ENCODE measurements around the gene SETD1B. TPM values are rescaled to one million over a fixed set of nuclear protein-coding genes. Genes with fewer than 3 reads are reported as not detected.
A peak's percentile ranks its signal among the peaks of the same experiment; 100 is the strongest.

Gene SETD1B
- total RNA-seq, 4 donors from 2014 or later: 9.4 to 27.1 (median 19.9) TPM

DNA sequence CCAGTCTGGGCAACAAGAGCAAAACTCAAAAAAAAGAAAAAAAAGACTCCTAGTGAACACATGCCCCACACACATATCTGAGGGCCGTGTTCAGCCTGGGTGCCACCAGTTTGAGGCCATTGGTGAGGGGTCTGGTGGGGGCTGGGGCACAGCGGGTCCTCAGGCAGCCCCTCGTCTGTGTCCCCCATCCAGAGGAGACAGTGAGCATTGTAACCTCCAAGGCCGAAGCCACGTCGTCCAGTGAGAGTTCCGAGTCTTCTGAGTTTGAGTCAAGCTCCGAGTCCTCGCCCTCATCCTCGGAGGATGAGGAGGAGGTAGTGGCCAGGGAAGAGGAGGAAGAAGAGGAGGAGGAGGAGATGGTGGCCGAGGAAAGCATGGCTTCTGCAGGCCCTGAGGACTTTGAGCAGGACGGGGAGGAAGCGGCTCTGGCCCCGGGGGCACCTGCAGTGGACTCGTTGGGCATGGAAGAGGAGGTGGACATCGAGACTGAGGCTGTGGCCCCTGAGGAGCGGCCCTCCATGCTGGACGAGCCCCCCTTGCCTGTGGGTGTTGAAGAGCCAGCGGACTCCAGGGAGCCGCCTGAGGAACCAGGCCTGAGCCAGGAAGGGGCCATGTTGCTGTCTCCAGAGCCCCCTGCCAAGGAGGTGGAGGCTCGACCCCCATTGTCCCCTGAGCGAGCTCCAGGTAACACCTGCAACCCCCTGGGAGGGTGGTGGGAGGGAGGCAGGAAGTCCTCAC lies 15.6 kb downstream of the SETD1B start:
- intact Hi-C loops (cut with DNase I): no loop called here
- 86% methylated on average over 22 of the region's 22 CpGs for WGBS
- H3K36me3 ChIP-seq: peaks cover 81 to 100% (median 98%) of the 10 kb centered on the region in 4 donors

DNA sequence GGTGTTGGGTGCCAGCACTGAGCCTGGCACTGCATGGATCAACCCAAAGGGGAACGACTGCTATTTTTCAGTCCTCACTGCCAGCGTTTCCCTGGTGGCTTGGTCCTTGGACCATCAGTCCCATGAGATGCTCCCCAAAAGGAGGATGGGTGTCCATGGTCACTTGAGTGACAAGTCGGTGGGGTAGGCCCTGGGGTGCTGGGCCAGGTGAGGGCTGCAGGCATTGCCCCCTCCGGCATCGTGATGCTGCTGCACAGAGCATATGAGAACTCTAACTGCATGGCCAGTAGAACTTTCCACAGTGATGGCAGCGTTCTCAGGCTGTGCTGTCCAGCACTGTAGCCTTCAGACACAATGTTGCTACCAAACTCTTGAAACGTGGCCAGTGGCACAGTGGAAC lies 16.2 kb downstream of the SETD1B start:
- peaks cover 0 to 2% (median under 1%) of the 10 kb centered on the region in 4 donors for H3K4me1 ChIP-seq
- no peaks in the 10 kb centered on the region for H3K9me3 ChIP-seq
- DNase-seq (ENCODE audit: extremely low spot score): no peak
- TF ChIP-seq POLR2A (IDR thresholded peaks at IDR 0.05; ENCODE audit: low read depth): no peak
- TF ChIP-seq POLR2AphosphoS5 (IDR thresholded peaks at IDR 0.05): peak in 1 of 2 donors; percentile 4
- 89% methylated on average over 7 of the region's 7 CpGs for WGBS
- H3K36me3 ChIP-seq: peaks cover 76 to 100% (median 95%) of the 10 kb centered on the region in 4 donors
- H3K27ac ChIP-seq (replicated peaks in 1 of 4): no peak overlapping the region
- no peak overlapping the region for H3K4me3 ChIP-seq
- H3K27me3 ChIP-seq: no peaks in the 10 kb centered on the region
- intact Hi-C loops (cut with DNase I): no loop called here

More for the DNA sequence above, 15.6 kb downstream of the SETD1B start:
- Histone ChIP-seq H3K4me1 (peaks cover 0 to 5% (median 1%) of the 10 kb centered on the region in 4 donors), H3K4me3 (no peak overlapping the region), H3K27ac (replicated peaks in 1 of 4) (no peak overlapping the region), H3K27me3 (no peaks in the 10 kb centered on the region), H3K9me3 (no peaks in the 10 kb centered on the region)
- TF ChIP-seq POLR2AphosphoS5 (IDR thresholded peaks at IDR 0.05) (no peak), EP300 (IDR thresholded peaks at IDR 0.05) (no peak), POLR2A (IDR thresholded peaks at IDR 0.05; ENCODE audit: low read depth) (no peak)
- TF ChIP-seq, protein P1, sequence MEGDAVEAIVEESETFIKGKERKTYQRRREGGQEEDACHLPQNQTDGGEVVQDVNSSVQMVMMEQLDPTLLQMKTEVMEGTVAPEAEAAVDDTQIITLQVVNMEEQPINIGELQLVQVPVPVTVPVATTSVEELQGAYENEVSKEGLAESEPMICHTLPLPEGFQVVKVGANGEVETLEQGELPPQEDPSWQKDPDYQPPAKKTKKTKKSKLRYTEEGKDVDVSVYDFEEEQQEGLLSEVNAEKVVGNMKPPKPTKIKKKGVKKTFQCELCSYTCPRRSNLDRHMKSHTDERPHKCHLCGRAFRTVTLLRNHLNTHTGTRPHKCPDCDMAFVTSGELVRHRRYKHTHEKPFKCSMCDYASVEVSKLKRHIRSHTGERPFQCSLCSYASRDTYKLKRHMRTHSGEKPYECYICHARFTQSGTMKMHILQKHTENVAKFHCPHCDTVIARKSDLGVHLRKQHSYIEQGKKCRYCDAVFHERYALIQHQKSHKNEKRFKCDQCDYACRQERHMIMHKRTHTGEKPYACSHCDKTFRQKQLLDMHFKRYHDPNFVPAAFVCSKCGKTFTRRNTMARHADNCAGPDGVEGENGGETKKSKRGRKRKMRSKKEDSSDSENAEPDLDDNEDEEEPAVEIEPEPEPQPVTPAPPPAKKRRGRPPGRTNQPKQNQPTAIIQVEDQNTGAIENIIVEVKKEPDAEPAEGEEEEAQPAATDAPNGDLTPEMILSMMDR (IDR thresholded peaks at IDR 0.05): no peak
- no peak for DNase-seq (ENCODE audit: extremely low spot score)

DNA sequence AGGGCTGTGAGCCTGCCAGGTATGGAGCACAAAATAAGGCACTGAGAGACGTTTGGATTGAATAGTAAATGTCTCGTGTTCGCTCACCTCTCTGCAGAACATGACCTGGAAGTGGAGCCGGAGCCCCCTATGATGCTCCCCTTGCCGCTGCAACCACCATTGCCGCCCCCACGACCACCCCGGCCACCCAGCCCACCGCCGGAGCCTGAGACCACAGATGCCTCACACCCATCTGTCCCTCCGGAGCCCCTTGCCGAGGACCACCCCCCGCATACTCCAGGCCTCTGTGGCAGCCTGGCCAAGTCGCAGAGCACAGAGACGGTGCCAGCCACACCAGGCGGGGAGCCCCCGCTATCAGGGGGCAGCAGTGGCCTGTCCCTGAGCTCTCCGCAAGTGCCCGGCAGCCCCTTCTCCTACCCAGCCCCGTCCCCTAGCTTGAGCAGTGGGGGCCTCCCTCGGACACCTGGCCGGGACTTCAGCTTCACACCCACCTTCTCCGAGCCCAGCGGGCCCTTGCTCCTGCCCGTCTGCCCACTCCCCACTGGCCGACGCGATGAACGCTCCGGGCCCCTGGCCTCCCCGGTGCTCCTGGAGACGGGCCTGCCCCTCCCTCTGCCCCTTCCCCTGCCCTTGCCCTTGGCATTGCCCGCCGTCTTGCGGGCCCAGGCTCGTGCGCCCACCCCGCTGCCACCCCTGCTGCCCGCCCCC lies 18.7 kb downstream of the SETD1B start:
- H3K4me1 ChIP-seq: peaks cover 0 to 10% (median 7%) of the 10 kb centered on the region in 4 donors
- H3K27me3 ChIP-seq: no peaks in the 10 kb centered on the region
- no peak overlapping the region for H3K27ac ChIP-seq (replicated peaks in 1 of 4)
- intact Hi-C loops (cut with DNase I): no loop called here
- TF ChIP-seq POLR2AphosphoS5 (IDR thresholded peaks at IDR 0.05) (no peak), EP300 (IDR thresholded peaks at IDR 0.05) (no peak), POLR2A (IDR thresholded peaks at IDR 0.05; ENCODE audit: low read depth) (no peak)
- TF ChIP-seq, protein P1 (IDR thresholded peaks at IDR 0.05): no peak
- peaks cover 62 to 100% (median 90%) of the 10 kb centered on the region in 4 donors for H3K36me3 ChIP-seq
- H3K9me3 ChIP-seq: no peaks in the 10 kb centered on the region
- no peak overlapping the region for H3K4me3 ChIP-seq
- WGBS: 84% methylated on average over 15 of the region's 39 CpGs
- DNase-seq (ENCODE audit: extremely low spot score): no peak

DNA sequence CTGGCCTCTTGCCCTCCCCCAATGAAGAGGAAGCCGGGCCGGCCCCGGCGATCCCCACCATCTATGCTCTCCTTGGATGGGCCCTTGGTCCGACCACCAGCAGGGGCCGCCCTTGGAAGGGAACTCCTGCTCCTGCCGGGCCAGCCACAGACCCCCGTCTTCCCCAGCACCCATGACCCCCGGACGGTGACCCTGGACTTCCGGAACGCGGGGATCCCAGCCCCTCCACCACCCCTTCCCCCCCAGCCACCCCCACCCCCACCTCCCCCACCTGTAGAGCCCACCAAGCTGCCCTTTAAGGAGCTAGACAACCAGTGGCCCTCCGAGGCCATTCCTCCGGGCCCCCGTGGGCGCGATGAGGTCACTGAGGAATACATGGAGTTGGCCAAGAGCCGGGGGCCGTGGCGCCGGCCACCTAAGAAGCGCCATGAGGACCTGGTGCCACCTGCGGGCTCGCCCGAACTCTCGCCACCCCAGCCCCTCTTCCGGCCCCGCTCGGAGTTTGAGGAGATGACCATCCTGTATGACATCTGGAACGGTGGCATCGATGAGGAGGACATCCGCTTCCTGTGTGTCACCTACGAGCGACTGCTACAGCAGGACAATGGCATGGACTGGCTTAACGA lies 19.4 kb downstream of the SETD1B start:
- WGBS: 90% methylated on average over 2 of the region's 36 CpGs
- intact Hi-C loops (cut with DNase I): no loop called here
- DNase-seq (ENCODE audit: extremely low spot score): no peak
- H3K36me3 ChIP-seq: peaks cover 62 to 100% (median 90%) of the 10 kb centered on the region in 4 donors
- no peaks in the 10 kb centered on the region for H3K9me3 ChIP-seq
- peaks cover 0 to 10% (median 7%) of the 10 kb centered on the region in 4 donors for H3K4me1 ChIP-seq
- no peaks in the 10 kb centered on the region for H3K27me3 ChIP-seq
- H3K27ac ChIP-seq (replicated peaks in 1 of 4): no peak overlapping the region
- TF ChIP-seq EP300 (IDR thresholded peaks at IDR 0.05) (no peak), POLR2AphosphoS5 (IDR thresholded peaks at IDR 0.05) (no peak), POLR2A (IDR thresholded peaks at IDR 0.05; ENCODE audit: low read depth) (no peak)
- TF ChIP-seq, protein P1 (IDR thresholded peaks at IDR 0.05): no peak
- no peak overlapping the region for H3K4me3 ChIP-seq

DNA sequence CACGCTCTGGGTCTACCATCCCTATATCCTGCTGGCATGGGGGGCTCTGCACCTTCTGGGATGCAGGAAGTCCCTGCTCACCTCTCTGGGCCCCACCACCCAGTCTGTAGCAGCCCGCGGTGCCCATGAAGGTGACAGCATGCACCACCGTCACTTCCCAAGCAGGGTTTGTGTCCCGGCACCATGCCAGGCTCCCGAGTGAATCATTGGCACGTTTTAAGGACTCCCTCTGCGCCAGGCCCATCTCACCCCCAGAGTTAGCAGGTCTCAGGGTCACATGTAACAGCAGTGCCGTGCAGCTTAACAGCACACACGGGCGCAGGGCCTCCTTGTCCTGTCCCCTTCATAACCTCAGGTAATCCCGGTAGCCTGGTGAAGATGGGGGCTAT lies 19.9 kb downstream of the SETD1B start:
- no peak overlapping the region for H3K4me3 ChIP-seq
- peaks cover 0 to 12% (median 8%) of the 10 kb centered on the region in 4 donors for H3K4me1 ChIP-seq
- H3K27ac ChIP-seq (replicated peaks in 1 of 4): no peak overlapping the region
- intact Hi-C loops (cut with DNase I): no loop called here
- peaks cover 64 to 100% (median 90%) of the 10 kb centered on the region in 4 donors for H3K36me3 ChIP-seq
- H3K9me3 ChIP-seq: no peaks in the 10 kb centered on the region
- no peak for TF ChIP-seq EP300 (IDR thresholded peaks at IDR 0.05)
- DNase-seq (ENCODE audit: extremely low spot score): no peak
- no peaks in the 10 kb centered on the region for H3K27me3 ChIP-seq
- 68% methylated on average over 9 of the region's 12 CpGs for WGBS
